ENCODE results near the gene TMOD1. TPM values are rescaled to one million over a fixed set of nuclear protein-coding genes. Genes with fewer than 3 reads are reported as not detected.

TMOD1 gene
- total RNA-seq, 1 donor from 2014 or later: not detected

DNA sequence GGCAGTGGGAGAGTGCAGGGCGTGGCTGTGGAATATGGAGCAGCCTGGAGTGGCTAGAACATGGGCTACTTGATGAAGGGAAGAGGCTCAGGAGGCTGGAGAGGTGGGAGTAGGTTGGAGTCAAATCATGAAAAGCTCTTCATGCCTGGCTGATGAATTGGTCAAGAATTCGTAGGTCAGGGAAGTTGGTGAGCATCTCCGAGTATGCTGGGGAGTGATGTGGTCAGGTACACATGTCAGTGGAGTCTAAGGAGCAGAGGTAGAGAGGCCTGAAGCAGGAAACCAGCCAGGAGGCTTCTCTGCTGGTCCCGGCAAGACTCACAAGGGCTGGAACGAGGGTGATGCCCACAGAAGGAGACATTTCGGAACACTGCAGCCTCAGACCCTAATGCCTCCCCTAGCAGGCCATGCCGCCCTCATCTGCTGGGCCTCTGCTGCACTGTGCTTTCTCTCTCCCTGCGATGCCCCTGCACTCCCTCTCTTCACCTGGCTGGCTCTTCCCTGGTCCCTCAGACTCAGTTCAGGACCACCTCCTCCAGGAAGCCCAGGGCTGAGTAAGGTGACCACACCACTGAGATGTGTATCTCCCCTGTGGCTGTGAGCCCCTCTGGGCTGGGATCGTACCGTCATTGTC, 33.6 kb downstream of the TMOD1 start:
- DNase-seq (ENCODE audit: low read depth) (no peak), FAIRE-seq (no peak)
- TF ChIP-seq, protein P1, sequence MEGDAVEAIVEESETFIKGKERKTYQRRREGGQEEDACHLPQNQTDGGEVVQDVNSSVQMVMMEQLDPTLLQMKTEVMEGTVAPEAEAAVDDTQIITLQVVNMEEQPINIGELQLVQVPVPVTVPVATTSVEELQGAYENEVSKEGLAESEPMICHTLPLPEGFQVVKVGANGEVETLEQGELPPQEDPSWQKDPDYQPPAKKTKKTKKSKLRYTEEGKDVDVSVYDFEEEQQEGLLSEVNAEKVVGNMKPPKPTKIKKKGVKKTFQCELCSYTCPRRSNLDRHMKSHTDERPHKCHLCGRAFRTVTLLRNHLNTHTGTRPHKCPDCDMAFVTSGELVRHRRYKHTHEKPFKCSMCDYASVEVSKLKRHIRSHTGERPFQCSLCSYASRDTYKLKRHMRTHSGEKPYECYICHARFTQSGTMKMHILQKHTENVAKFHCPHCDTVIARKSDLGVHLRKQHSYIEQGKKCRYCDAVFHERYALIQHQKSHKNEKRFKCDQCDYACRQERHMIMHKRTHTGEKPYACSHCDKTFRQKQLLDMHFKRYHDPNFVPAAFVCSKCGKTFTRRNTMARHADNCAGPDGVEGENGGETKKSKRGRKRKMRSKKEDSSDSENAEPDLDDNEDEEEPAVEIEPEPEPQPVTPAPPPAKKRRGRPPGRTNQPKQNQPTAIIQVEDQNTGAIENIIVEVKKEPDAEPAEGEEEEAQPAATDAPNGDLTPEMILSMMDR (IDR thresholded peaks at IDR 0.05; ENCODE audit: insufficient read depth, low read length, severe bottlenecking): no peak
- Histone ChIP-seq H3K4me3 (ENCODE audit: low read depth, low read length) (no peak overlapping the region), H3K27me3 (ENCODE audit: control insufficient read depth, insufficient read depth, low read length) (no peaks in the 10 kb centered on the region), H3K36me3 (ENCODE audit: control insufficient read depth, insufficient read depth, low read length) (no peaks in the 10 kb centered on the region)

DNA sequence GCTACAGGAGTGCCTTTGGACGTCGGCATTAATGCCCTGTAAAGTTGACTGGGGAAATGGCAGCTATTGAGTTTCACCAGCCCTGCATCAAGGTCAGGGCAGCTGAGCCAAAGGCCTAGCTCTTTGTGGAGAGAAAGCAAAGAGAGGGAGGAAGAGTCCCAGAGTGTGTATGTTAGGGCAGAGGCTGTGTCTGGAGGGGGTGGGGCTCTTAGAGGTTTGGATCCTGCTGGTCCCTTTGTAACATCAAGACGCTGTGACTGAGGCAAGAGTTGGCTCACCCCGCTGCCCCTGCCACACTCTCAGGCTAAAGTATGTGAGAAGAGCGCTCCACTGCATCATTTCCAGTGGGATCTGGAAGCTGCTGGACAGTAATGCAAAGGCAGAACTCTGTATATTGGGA, 34.3 kb downstream of the TMOD1 start:
- TF ChIP-seq, protein P1 (IDR thresholded peaks at IDR 0.05; ENCODE audit: insufficient read depth, low read length, severe bottlenecking): no peak
- no peak for FAIRE-seq
- Histone ChIP-seq H3K27me3 (ENCODE audit: control insufficient read depth, insufficient read depth, low read length) (no peaks in the 10 kb centered on the region), H3K36me3 (ENCODE audit: control insufficient read depth, insufficient read depth, low read length) (no peaks in the 10 kb centered on the region), H3K4me3 (ENCODE audit: low read depth, low read length) (no peak overlapping the region)
- no peak for DNase-seq (ENCODE audit: low read depth)

DNA sequence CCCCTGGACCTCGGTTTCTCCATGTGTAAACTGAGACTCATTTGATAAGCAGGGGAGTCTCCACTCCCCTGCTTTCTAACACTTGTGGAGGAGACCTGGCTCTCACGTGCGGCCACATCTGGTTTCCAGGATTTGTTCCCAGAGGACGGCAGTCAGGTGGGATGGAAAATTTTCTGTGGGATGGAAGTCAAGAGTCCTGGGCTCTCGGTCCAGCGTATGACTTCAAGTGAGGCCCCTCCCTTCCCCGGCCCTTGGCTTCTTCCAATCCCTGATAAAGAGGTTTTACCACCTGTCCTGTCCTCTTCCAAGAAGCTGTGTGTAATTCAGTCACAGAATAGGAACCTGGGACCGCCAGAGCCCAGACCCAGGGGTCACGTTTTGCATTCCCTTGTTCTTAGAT, 35.0 kb downstream of the TMOD1 start:
- no peak for FAIRE-seq
- no peak overlapping the region for H3K4me3 ChIP-seq (ENCODE audit: low read depth, low read length)
- TF ChIP-seq, protein P1 (IDR thresholded peaks at IDR 0.05; ENCODE audit: insufficient read depth, low read length, severe bottlenecking): no peak

DNA sequence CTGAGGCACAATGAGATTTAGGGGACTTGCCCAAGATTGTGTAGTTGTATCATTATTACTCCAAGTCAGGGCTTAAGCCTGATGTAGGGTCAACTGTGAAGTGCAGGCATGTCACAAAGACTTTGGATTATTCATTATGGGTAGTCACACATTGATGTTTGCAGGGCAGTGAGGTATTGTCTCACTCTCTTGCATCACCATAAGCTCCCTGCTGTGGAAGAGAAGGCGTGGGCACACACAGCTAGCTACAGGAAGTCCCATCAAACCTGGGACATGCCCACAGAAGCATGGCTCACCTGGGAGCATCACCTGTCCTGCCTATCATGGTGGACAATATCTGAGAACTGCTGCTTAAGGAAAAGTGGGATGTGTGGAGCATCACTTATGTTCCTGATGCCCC, 42.1 kb downstream of the TMOD1 start:
- TF ChIP-seq, protein P1 (IDR thresholded peaks at IDR 0.05; ENCODE audit: insufficient read depth, low read length, severe bottlenecking): no peak
- Histone ChIP-seq H3K27me3 (ENCODE audit: control insufficient read depth, insufficient read depth, low read length) (no peaks in the 10 kb centered on the region), H3K36me3 (ENCODE audit: control insufficient read depth, insufficient read depth, low read length) (no peaks in the 10 kb centered on the region), H3K4me3 (ENCODE audit: low read depth, low read length) (no peak overlapping the region)
- FAIRE-seq (no peak), DNase-seq (ENCODE audit: low read depth) (peak; percentile 62)

More for the DNA sequence above, 35.0 kb downstream of the TMOD1 start:
- Histone ChIP-seq H3K27me3 (ENCODE audit: control insufficient read depth, insufficient read depth, low read length) (no peaks in the 10 kb centered on the region), H3K36me3 (ENCODE audit: control insufficient read depth, insufficient read depth, low read length) (no peaks in the 10 kb centered on the region)
- no peak for DNase-seq (ENCODE audit: low read depth)

DNA sequence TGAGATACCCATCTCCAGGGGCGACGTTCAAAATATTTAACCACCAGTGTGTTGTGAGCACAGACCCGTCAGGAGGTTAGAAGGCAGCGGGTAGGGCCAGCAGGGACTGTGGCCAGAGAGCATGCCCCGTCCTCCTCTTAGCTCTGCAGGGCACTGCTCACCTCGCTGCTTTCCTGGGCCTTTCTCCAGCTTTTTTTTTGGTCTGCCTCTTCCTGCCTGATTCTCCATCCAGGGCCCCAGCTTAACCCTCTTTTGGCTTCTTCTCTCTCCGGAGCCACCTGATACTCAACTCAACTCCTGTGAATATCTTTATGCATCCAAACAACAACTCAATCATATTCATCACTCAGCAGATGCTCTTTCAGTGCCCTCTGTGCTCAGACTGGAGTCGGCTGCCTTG, 44.0 kb downstream of the TMOD1 start:
- DNase-seq (ENCODE audit: low read depth): no peak
- Histone ChIP-seq H3K27me3 (ENCODE audit: control insufficient read depth, insufficient read depth, low read length) (no peaks in the 10 kb centered on the region), H3K4me3 (ENCODE audit: low read depth, low read length) (no peak overlapping the region), H3K36me3 (ENCODE audit: control insufficient read depth, insufficient read depth, low read length) (no peaks in the 10 kb centered on the region)
- TF ChIP-seq, protein P1 (IDR thresholded peaks at IDR 0.05; ENCODE audit: insufficient read depth, low read length, severe bottlenecking): no peak
- FAIRE-seq: no peak

Measured in bronchial epithelial cell (primary cell).